EH (cell line): ENCODE data around the gene ACKR1.

Experiments used
- DNase-seq: peaks from one replicate; pipeline ENCODE4 v3.0.0-alpha.2; 2015; ENCODE audit warnings: low read depth

Gene ACKR1

GRCh38 chr1:159187647-159188374 lies 16.9 kb upstream of the ACKR1 start:
- no peak for DNase-seq

GRCh38 chr1:159188375-159188788 lies 16.3 kb upstream of the ACKR1 start:
- DNase-seq = peak; percentile 32

GRCh38 chr1:159190441-159190840 lies 14.2 kb upstream of the ACKR1 start:
- DNase-seq = no peak

- no peak for DNase-seq
Observed at GRCh38 chr1:159196543-159196942, 8.1 kb upstream of the ACKR1 start.

- DNase-seq = peak; percentile 76
Observed at GRCh38 chr1:159197561-159198557, 6.8 kb upstream of the ACKR1 start.

- DNase-seq = no peak
Observed at GRCh38 chr1:159199901-159200300, 4.8 kb upstream of the ACKR1 start.

GRCh38 chr1:159200769-159201168 lies 3.9 kb upstream of the ACKR1 start:
- DNase-seq = no peak

GRCh38 chr1:159201642-159202041 lies 3.0 kb upstream of the ACKR1 start:
- DNase-seq = no peak

- no peak for DNase-seq
Observed at GRCh38 chr1:159203610-159204009, 1.1 kb upstream of the ACKR1 start.

- DNase-seq = no peak
Observed at GRCh38 chr1:159205225-159205624, 550 bp downstream of the ACKR1 start.

- no peak for DNase-seq
Observed at GRCh38 chr1:159206110-159206509, 1.4 kb downstream of the ACKR1 start.

GRCh38 chr1:159207080-159207479 lies 2.4 kb downstream of the ACKR1 start:
- DNase-seq = no peak

GRCh38 chr1:159207774-159208173 lies 3.1 kb downstream of the ACKR1 start:
- DNase-seq = no peak

- DNase-seq = no peak
Observed at GRCh38 chr1:159208175-159208825, 3.6 kb downstream of the ACKR1 start.

- DNase-seq = no peak
Observed at GRCh38 chr1:159209061-159209460, 4.4 kb downstream of the ACKR1 start.

- peak; percentile 29 for DNase-seq
Observed at GRCh38 chr1:159211331-159212136, 6.9 kb downstream of the ACKR1 start.

- DNase-seq = no peak
Observed at GRCh38 chr1:159212596-159212995, 7.9 kb downstream of the ACKR1 start.

GRCh38 chr1:159214149-159214760 lies 9.6 kb downstream of the ACKR1 start:
- peak; percentile 51 for DNase-seq

- DNase-seq = no peak
Observed at GRCh38 chr1:159218649-159219636, 14.3 kb downstream of the ACKR1 start.
